GM19452 (cell line): ENCODE data around the gene CMTM3.
"Not testable (repeated sequence)": the region's sequence is repeated elsewhere in the genome, so short reads cannot be mapped to it uniquely, and the experiment has no call there.

Experiments
- ATAC-seq: cut with Tn5 transposase; IDR thresholded peaks from one replicate; pipeline ENCODE4 v1.9.1; 2021; ENCODE audit not compliant: unreplicated experiment

The CMTM3 gene

DNA sequence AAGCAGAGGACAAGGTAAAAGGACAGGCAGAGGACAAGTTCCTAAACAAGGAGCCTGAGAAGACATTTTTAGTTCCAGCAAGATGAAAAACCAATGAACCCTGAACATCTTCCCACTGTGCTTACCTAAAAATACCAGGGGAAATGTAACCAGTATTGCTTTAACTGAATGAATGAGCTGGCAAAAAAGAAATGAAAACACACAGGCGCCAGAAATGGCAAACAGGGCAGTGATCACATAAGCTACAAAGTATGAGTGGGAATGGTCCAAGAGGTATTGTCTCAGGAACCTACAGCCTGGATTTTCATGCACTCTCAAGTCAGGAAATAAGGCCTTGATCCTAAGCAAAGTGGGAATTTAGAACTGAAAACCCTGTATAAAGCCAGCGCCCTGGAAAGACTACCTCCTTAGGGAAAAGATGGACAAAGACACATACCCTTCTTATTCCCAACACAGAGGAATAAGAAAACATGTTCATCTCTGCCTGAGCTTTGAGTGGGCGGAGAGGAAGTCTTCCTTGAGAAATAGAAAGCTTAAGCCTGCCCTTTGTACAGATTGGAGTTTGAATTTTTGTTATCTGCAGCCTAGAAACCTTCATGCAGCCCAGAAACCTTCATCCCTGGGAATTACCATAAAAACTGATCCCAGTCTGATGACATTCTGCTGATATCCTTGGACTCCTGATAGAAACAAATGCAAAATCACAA lies 23.1 kb upstream of the CMTM3 start:
- ATAC-seq: no peak

GRCh38 chr16:66585481-66586239 lies 18.8 kb upstream of the CMTM3 start:
- ATAC-seq: no peak

GRCh38 chr16:66587881-66588600 lies 16.5 kb upstream of the CMTM3 start:
- no peak for ATAC-seq

GRCh38 chr16:66588981-66589713 lies 15.4 kb upstream of the CMTM3 start:
- ATAC-seq: no peak

GRCh38 chr16:66590322-66590721 lies 14.2 kb upstream of the CMTM3 start:
- no peak for ATAC-seq

DNA sequence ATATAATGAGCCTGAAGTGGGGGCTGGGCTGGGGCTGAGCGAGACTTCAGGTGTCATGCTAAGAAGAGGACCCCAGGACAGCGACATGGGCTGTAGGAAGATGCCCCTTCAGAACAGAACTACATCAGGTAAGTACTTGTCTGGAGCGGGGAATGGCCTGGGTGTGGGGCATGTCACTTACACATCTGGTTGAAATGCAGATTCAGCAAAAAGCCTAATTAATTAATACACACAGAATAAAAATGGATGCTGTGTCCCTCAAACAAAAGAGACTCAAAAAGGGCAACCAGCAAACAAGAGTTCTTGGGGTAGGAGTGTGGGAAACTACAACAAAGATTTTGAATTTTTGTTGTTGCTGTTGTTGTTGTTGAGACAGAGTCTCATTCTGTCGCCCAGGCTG lies 13.5 kb upstream of the CMTM3 start:
- no peak for ATAC-seq

DNA sequence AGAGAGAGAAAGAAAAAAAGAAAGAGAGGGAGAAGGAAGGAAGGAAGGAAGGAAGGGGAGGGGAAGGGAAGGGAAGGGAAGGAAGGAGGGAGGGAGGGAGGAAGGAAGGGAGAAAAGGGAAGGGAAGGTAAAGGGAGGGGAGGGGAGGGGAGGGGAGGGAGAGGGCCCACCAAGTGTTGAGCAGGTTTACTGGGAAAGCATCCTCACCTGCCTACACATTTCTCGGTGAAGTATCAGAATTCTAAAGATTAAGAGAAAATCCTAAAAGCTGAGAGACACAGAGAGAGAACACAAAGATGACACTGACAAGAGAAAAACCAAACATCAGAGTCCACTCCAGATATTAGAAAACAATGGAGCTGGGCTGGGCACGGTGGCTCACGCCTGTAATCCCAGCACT lies 12.3 kb upstream of the CMTM3 start:
- no peak for ATAC-seq

DNA sequence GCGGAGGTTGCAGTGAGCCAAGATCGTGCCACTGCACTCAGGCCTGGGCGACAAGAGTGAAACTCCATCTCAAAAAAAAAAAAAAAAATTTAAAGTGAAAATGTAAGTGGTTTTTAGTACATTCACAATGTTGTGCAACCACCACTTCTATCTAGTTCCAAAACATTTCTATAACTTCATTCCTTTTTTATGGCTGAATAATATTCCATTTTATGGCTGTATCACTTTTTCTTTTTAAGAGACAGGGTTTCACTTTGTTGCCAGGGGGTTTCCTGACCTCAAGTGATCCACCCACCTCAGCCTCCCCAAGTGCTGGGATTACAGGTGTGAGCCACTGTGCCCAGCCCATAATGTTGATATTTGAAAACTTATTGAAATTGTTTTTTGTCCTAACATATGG lies 11.7 kb upstream of the CMTM3 start:
- no peak for ATAC-seq

- ATAC-seq: no peak
Observed at GRCh38 chr16:66594739-66595138, 9.8 kb upstream of the CMTM3 start.

DNA sequence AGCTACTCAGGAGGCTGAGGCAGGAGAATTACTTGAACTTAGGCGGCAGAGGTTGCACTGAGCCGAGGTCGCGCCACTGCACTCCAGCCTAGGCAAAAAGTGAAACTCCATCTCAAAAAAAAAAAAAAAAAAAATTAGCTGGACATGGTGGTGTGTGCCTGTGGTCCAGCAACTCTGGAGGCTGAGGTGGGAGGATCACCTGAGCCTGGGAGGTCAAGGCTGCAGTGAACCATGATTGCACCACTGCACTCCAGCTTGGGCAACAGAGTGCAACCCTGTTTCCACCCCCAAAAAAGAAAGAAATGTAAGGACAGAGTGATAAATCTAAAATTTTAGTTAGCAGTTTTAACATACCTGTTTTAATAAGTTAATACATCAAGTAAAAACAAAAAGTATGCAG lies 7.9 kb upstream of the CMTM3 start:
- not testable (repeated sequence) for ATAC-seq

GRCh38 chr16:66596986-66597848 lies 7.3 kb upstream of the CMTM3 start:
- no peak for ATAC-seq

- ATAC-seq: no peak
Observed at GRCh38 chr16:66598111-66598510, 6.4 kb upstream of the CMTM3 start.

DNA sequence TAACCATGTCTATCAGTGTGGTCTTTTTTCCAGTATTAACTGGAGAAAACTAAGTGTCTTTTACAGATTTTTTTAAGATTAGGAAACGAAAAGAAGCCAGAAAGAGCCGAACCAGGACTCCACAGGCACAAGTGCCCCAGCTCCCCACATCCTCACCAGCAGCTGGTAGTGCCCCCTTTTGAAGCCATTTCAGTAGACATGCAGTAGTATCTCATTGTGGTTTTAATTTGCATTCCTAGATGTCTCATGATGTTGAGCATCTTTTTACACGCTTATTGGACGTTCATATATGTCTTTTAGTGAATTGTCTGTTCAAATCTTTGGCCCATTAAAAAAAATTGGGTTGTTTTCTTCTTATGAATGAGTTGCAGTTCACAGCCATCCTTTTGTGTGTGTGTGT lies 4.8 kb upstream of the CMTM3 start:
- no peak for ATAC-seq

DNA sequence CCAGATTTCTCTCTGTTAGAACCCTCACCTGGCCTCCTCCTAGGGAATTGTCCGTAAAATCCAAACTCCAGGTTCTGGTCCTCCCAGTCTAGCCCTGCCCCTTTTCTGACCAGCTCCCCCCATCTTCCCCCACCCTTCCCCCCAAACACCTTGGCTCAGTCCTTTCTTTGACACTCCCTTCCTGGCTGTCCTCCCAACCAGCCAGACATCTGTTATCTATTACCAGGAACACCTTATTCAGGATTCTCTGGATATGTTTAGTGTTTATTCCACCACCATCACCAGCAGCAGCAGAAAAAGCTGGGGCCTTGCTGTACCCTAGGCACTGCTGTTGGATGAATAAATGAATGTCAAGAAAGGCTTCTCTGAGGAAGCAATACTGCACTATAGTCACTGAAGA lies 4.0 kb upstream of the CMTM3 start:
- ATAC-seq: no peak

GRCh38 chr16:66601471-66601870 lies 3.0 kb upstream of the CMTM3 start:
- no peak for ATAC-seq

DNA sequence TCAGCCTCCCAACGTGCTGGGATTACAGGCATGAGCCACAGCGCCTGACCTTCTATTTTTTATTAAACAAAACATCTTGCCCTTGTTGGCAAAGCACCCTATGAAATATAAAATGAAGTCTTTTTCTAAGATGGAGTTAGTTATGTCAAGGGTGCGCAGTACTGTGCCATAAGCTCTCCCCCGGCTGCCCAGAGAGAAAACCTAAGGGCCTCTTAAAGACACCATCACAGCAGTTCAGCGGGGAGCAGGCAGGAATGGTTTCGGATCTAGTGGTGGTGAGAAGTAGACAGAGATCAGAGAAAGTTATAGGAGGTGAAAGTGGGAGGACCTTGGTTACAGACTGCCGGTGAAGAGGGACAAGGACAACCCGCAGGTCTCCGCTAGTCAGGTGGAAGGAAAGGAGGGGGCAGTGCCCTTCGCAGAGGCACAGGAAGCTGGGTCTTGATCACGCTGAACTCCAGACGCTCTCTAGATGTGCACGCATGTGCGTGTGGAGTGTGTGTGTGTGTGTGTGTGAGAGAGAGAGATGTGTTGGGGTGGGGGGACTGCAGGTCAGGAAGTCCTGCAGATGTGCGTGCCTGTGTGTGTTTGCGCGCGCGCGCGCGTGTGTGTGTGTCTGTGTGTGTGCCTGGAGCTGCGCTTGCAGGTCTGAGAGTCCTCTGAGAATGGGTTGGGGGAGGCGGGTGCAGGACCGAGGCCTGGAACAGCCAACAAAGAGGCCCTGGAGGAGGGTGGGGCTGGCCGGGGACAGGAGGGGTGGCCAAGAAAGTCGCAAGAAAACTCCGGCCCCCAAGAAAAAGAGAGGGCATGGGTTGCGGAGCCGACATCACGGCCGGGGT lies 748 bp upstream of the CMTM3 start:
- no peak for ATAC-seq

DNA sequence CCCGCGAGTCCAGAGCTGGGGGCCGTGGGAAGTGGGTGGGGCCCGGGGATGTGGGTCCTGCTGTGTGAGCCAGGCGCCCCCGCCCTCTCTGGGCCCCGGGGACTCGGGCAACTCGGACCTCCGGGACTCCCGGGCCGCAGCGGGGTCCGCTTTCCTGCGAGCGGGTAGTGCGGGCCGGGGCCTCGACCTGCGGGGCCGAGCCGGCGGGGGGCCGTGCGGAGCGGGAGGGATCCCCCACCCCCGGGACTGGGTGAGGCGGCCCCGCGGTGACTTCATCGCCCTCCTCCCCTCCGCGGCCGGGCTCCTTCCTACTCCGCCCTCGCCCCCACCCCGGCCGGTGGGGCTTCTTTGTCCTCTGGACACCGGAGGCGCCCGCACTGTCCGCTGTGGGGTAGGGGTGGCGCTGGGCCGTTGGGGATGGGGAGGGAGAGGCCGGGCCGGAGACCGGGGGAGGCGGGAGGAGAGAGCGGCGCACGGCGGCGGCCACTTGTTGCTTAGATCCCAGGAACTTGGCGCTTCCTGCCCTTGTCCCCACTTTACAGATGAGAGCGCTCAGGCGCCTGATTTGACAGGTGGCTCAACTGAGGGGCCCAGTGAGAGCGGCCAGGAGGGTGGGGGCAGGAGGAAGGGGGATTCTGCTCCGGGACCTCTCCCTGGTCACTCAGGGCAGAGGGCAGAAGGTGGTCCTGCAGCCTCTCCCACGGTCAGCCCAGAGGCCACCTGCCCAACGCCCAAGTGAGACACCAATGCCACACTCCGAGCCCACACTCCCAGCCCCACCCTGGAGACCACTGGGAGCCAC lies 874 bp downstream of the CMTM3 start:
- ATAC-seq: peak; percentile 3

DNA sequence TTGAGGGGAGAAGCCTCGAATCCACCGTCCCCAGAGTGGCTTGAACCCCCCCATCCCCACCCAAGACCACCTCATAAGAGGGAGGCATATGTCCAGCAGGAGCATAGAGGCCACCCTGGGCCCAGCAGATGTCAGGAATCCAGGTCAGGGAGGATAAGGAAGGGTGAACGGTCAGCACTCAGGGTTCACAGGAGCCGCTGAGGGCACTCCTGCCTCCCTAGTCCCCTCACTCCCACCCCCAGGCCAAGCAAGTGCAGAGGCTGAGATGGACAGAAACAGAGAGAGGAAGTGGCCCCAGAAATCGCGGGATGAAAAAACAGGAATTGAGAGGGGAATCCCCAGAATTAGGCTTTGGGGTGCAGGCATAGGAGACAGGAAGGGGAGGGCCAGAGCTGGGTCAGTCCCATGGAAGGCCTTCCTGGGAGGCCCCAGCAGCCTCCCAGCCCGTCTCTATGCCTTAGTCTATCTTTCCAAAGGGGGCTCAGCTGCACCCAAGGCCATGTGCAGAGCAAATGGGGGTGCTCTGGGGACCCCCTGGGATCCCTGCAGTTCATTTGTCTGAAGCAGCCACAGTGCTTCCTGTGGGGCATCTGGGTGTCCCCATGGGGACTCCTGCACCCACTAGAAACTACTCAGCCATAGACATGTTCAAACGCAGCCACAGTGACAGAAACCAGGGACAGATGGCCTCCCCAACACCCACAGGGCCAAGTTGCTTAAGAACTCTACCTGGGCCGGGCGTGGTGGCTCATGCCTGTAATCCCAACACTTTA lies 1.7 kb downstream of the CMTM3 start:
- peak; percentile 52 for ATAC-seq
